Fibroblast of lung (primary cell): Measurements from ENCODE around the gene SH3PXD2A.

Experiments
- CTCF ChIP-seq, 2 donors: IDR thresholded peaks in 1 of 2; conservative IDR thresholded peaks in 1 of 2; 1 replicate in 1 of 2; 2 replicates in 1 of 2; pipeline ENCODE4 v1.5.1; 2011 to 2012; ENCODE audit warnings: low read length in 2 of 2, control low read depth in 1 of 2, inconsistent platforms in 1 of 2, low read depth in 1 of 2, mild to moderate bottlenecking in 1 of 2
- EZH2 ChIP-seq: IDR thresholded peaks from 2 replicates; pipeline ENCODE4 v1.5.1; 2012; ENCODE audit warnings: low read length, control low read depth, mild to moderate bottlenecking; ENCODE audit errors: missing control alignments

GRCh38 chr10:103658049-103658577 is 197.3 kb downstream of the SH3PXD2A start:
- TF ChIP-seq CTCF (conservative IDR thresholded peaks at IDR 0.05 in 1 of 2, IDR thresholded peaks at IDR 0.05 in 1 of 2; ENCODE audit: low read depth in 1 of 2, low read length in 2 of 2), result no peak
- TF ChIP-seq EZH2, result no peak
